ENCODE results near the gene TSKU.

- TF ChIP-seq CTCF (IDR thresholded peaks at IDR 0.05; ENCODE audit: low read length) (no peak), EZH2 (optimal IDR thresholded peaks at IDR 0.05; ENCODE audit: low read depth, low read length) (no peak)
Measured at GRCh38 chr11:76797341-76798201, 14.4 kb downstream of the TSKU start.

Data from MM.1S (cell line).